Measurements from ENCODE around the gene NCAM1. TPM values are rescaled to one million over a fixed set of nuclear protein-coding genes. Genes with fewer than 3 reads are reported as not detected.

NCAM1 gene
- total and polyA plus RNA-seq, 2 of the 13 experiments (the other 11 are each of a cell fraction or from before 2014, with no cell fraction given): 0.05 TPM; not detected in 1

GRCh38 chr11:113317339-113317738 lies 356.1 kb downstream of the NCAM1 start:
- Histone ChIP-seq H4K20me1 (ENCODE audit: insufficient read depth, low read length) (no peaks in the 10 kb centered on the region), H3K27ac (ENCODE audit: extremely low read length, insufficient read depth, low read length) (no peak overlapping the region), H3K4me1 (ENCODE audit: insufficient read depth, low read length) (peaks cover 26% of the 10 kb centered on the region), H3K4me2 (ENCODE audit: low read depth, low read length) (no peak overlapping the region), H3K36me3 (replicated peaks in 1 of 2; ENCODE audit: control insufficient read depth in 1 of 2, insufficient read depth in 2 of 2, low read length in 2 of 2) (no peaks in the 10 kb centered on the region; a peak in 1 of 5 replicates), H3K9me3 (ENCODE audit: low read length) (no peaks in the 10 kb centered on the region), H3K79me2 (ENCODE audit: insufficient read depth, low read length) (peaks cover 3% of the 10 kb centered on the region), H3K9ac (ENCODE audit: insufficient read depth, low read depth, low read length) (no peak overlapping the region), H3K4me3 (replicated peaks in 1 of 3; ENCODE audit: insufficient read depth in 1 of 3, low read depth in 2 of 3, low read length in 3 of 3) (no peak overlapping the region), H3K27me3 (ENCODE audit: control insufficient read depth in 1 of 2, insufficient read depth in 2 of 2, low read length in 2 of 2) (no peaks in the 10 kb centered on the region), H2AFZ (ENCODE audit: low read length) (no peak overlapping the region)
- DNase-seq (ENCODE audit: low spot score) (no peak), FAIRE-seq (no peak), ATAC-seq (no peak)
- no peak for TF ChIP-seq ZNF224 (CRISPR knock-in tag; IDR thresholded peaks at IDR 0.05)
- TF ChIP-seq, protein P1, sequence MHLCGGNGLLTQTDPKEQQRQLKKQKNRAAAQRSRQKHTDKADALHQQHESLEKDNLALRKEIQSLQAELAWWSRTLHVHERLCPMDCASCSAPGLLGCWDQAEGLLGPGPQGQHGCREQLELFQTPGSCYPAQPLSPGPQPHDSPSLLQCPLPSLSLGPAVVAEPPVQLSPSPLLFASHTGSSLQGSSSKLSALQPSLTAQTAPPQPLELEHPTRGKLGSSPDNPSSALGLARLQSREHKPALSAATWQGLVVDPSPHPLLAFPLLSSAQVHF (CRISPR knock-in tag; IDR thresholded peaks at IDR 0.05): no peak
- no peak for TF ChIP-seq HOXA7 (CRISPR knock-in tag; IDR thresholded peaks at IDR 0.05)
- no peak for TF ChIP-seq KLF12 (CRISPR knock-in tag; IDR thresholded peaks at IDR 0.05; ENCODE audit: borderline replicate concordance)
- TF ChIP-seq HOXA3 (CRISPR knock-in tag; IDR thresholded peaks at IDR 0.05): no peak
- TF ChIP-seq, protein P2, sequence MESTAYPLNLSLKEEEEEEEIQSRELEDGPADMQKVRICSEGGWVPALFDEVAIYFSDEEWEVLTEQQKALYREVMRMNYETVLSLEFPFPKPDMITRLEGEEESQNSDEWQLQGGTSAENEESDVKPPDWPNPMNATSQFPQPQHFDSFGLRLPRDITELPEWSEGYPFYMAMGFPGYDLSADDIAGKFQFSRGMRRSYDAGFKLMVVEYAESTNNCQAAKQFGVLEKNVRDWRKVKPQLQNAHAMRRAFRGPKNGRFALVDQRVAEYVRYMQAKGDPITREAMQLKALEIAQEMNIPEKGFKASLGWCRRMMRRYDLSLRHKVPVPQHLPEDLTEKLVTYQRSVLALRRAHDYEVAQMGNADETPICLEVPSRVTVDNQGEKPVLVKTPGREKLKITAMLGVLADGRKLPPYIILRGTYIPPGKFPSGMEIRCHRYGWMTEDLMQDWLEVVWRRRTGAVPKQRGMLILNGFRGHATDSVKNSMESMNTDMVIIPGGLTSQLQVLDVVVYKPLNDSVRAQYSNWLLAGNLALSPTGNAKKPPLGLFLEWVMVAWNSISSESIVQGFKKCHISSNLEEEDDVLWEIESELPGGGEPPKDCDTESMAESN (CRISPR knock-in tag; conservative IDR thresholded peaks at IDR 0.05): no peak
- TF ChIP-seq ZNF205 (CRISPR knock-in tag; IDR thresholded peaks at IDR 0.05): no peak
- TF ChIP-seq ZNF251 (CRISPR knock-in tag; IDR thresholded peaks at IDR 0.05): no peak
- TF ChIP-seq HBP1 (CRISPR knock-in tag; IDR thresholded peaks at IDR 0.05; ENCODE audit: low read depth): no peak
- no TSS peak for BruUV-seq (replicated peaks)
- 98% methylated on average over 2 of the region's 2 CpGs for WGBS (ENCODE audit: low lambda C conversion rate)
- intact Hi-C loops (cut with micrococcal nuclease; ENCODE audit: unreplicated experiment): no loop called here
- ChIA-PET POLR2A (no interaction called here), CTCF (ENCODE audit: low intra/inter-chr PET ratio, low total read pairs) (no interaction called here)
- in situ Hi-C loops (cut with HindIII; ENCODE audit: extremely low pct_ligation_motif_present, low pct_unique_long_range_greater_than_20kb): no loop called here
